Epithelial cell of proximal tubule (primary cell): ENCODE measurements around the gene GNB1. TPM values are rescaled to one million over a fixed set of nuclear protein-coding genes. Genes with fewer than 3 reads are reported as not detected.

ENCODE experiments used
- DNase-seq: peaks from one replicate; pipeline ENCODE4 v3.0.0-alpha.2; 2011; ENCODE audit warnings: low read depth
- H3K4me3 ChIP-seq: 2 replicates; pipeline ENCODE4 v1.5.1; 2011; ENCODE audit warnings: low read depth, mild to moderate bottlenecking, low read length
- total RNA-seq: library from RNA; depleted of rRNA; stranded (reverse); fragments of >200 nt; gene quantifications from 2 replicates; pipeline ENCODE4 v1.2.3, GENCODE V29; 2015
- TF ChIP-seq, protein P1 (sequence below): conservative IDR thresholded peaks from 2 replicates; pipeline ENCODE4 v1.5.1; 2012; ENCODE audit warnings: low read depth, mild to moderate bottlenecking, low read length

Gene GNB1
- total RNA-seq, 1 donor from 2014 or later: 200 TPM

DNA sequence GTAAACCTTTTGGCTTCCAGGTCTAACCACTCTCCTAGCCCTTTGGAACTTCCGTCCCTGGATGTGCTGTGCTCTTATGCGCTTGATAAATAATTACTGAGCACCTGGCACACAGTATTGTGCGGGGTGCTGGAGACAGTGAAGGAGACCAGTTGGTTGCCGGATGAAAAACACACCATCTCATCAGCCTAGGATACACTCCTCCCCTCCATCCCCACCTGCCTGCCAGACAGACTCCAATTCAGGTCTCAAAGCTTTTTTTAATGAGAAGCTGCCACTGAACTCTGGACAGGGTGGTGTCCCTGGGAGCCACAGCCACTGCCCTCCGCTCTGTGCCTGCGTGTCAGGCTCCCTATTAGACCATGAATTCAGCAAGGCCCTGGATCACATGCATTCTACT lies 9.2 kb downstream of the GNB1 start:
- DNase-seq: no peak
- H3K4me3 ChIP-seq: no peak overlapping the region
- TF ChIP-seq, protein P1, sequence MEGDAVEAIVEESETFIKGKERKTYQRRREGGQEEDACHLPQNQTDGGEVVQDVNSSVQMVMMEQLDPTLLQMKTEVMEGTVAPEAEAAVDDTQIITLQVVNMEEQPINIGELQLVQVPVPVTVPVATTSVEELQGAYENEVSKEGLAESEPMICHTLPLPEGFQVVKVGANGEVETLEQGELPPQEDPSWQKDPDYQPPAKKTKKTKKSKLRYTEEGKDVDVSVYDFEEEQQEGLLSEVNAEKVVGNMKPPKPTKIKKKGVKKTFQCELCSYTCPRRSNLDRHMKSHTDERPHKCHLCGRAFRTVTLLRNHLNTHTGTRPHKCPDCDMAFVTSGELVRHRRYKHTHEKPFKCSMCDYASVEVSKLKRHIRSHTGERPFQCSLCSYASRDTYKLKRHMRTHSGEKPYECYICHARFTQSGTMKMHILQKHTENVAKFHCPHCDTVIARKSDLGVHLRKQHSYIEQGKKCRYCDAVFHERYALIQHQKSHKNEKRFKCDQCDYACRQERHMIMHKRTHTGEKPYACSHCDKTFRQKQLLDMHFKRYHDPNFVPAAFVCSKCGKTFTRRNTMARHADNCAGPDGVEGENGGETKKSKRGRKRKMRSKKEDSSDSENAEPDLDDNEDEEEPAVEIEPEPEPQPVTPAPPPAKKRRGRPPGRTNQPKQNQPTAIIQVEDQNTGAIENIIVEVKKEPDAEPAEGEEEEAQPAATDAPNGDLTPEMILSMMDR: no peak

DNA sequence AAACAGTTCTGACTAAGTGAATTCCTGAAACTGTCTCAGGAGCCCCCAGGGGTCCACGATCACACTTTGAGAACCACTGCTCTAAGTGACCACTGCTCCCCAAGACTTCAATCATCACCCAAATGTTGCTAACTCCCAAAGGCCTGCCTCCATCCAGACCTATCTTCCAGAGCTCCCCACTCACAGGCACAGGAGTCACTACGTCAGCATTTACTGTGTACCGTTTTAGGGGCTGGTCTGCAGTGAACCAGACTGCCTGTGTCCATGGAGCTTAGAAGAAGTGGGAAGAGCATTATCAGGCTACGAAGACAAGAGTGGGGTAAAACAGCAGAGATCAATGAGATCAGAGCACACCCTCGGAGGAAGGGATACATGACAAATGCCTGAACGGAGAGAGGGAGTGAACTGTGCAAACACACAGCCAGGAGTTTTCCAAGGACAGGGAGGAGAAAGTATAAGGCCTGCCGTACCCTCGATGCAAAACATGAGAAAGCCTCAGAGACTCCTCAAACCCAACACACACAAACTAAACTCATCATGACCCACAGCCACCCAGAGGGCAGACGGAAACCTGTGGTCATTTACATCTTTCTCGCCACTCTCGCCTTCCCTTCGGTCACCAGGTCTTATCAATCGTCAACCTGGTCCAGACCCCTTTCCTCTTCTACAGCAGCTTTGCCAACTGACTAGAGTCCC lies 10.1 kb downstream of the GNB1 start:
- H3K4me3 ChIP-seq: no peak overlapping the region
- no peak for DNase-seq
- TF ChIP-seq, protein P1: no peak

DNA sequence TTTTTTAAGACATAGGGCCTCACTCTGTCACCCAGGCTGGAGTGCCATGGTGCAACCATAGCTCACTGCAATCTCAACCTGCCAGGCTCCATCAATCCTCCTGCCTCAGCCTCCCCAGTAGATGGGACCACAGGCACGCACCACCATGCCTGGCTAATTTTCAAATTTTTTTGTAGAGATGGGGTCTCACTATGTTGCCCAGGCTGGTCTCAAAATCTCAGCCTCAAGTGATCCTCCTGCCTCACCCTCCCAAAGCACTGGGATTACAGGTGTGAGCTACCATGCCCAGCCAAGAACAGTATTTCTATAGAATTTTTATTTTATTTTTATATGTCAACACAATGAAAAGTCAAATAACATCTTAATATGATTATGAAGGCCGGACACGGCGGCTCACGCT lies 10.9 kb downstream of the GNB1 start:
- H3K4me3 ChIP-seq: no peak overlapping the region
- no peak for DNase-seq
- TF ChIP-seq, protein P1: no peak

DNA sequence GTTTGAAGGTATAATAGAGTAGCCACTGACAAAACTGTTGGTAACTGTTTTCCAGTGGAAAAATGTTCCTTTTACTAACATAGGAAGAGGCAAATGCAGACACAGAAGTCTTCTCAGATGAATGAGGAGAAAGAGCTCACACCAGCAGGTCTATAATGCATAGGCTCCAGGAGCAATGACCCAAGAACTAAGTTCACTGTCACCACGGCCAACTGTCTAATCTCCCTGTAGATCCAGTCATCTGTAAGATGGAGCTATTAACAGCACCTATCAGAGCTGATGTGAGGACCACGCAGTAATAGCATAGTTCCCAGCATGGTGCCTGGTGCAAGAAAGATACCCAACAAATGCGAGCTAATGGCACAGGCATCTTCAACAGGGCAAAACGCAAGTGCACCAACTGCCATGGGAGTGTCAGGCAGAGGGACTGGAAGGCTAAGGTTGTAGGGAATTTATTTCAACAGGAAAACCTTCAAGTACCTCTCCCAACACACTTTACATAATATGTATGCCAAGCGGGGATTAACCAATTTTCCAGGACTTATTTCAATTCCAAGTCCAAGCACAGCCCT lies 12.9 kb downstream of the GNB1 start:
- TF ChIP-seq, protein P1: no peak
- DNase-seq: no peak
- H3K4me3 ChIP-seq: no peak overlapping the region

DNA sequence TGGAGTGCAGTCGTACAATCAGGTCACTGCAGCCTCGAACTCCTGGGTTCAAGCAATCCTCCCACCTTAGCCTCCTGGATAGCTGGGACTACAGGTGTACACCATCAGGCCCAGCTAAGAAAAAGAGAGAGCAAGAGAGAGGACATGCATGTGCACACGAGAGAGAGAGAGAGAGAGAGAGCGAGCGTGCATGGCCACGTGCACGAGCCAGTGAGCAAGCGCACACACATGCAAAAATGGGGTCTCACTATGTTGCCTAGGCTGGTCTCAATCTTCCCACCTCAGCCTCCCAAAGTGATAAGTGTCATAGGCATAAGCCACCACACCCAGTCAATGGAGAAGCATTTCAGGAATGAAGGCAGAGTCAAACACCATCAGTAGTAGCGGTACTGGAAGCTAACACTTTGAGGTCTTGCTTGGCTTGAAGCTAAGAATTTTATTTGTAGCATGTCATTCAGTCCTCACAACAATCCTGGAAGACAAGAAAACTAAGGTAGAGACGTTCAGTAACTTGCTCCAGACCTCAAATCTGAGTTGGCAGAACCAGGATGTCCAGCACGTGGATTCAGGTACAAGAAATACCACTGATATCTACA lies 14.5 kb downstream of the GNB1 start:
- TF ChIP-seq, protein P1: no peak
- H3K4me3 ChIP-seq: no peak overlapping the region
- no peak for DNase-seq

DNA sequence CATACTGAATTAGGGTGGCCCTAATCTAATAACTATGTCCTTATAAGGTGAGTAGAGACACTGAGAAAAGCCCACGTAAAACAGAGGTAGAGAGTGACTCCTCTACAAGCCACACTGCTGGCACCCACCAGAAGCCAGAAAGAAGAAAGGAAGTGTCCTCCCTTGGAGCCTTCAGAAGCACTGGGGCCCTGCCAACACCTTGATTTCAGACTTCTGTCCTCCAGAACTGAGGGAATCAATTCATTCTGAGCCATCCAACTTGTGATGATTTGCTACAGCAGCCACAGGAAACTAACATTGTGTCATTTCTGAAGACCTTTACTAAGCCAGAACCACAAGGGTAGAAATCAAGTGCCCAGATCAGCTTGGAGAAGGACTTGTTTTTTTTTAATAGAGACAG lies 15.0 kb downstream of the GNB1 start:
- TF ChIP-seq, protein P1: no peak

More for the DNA sequence above, 15.0 kb downstream of the GNB1 start:
- DNase-seq: no peak
- no peak overlapping the region for H3K4me3 ChIP-seq
